ENCODE data around the gene POLR1G. TPM values are rescaled to one million over a fixed set of nuclear protein-coding genes. Genes with fewer than 3 reads are reported as not detected.
"Not testable (repeated sequence)": the region's sequence is repeated elsewhere in the genome, so short reads cannot be mapped to it uniquely, and the experiment has no call there.

Gene POLR1G
- total and polyA plus RNA-seq, 4 donors, result 2.3 to 9.5 (median 8.8) TPM

DNA sequence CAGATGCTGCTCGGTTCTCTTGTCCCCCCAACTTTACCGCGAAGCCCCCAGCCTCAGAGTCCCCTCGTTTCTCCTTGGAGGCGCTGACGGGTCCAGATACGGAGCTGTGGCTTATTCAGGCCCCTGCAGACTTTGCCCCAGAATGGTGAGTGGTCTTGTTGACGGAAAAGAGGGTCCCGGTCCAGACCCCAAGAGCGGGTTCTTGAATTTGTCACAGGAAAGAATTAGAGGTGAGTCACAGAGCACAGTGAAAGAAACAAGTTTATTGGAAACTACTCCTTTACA is 589 bp downstream of the POLR1G start:
- Histone ChIP-seq H3K4me1 (ENCODE audit: control insufficient read depth, insufficient read depth, low read length) (peaks cover 33% of the 10 kb centered on the region), H3K4me3 (ENCODE audit: low read depth, low read length) (peak overlapping the region; percentile 85)
- DNase-seq (ENCODE audit: low read depth in 4 of 6, low spot score in 6 of 6), result no peak

DNA sequence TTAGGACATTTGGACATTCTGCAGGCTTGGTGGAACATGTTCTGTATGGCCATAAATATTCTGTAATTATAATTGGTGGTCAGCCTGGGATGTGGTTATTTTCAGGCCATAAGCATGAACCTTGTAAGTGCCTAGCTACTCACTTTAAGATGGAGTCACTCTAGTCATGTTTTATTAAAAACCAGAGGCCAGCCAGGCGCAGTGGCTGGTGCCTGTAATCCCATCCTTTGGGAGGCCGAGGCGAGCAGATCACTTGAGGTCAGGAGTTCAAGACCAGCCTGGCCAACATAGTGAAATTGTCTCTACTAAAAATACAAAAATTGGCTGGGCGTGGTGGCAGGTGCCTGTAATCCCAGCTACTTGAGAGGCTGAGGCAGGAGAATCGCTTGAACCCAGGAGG is 1.1 kb downstream of the POLR1G start:
- WGBS (ENCODE audit: insufficient coverage), result 80% methylated on average over 5 of the region's 5 CpGs
- Histone ChIP-seq H3K27me3 (ENCODE audit: control insufficient read depth, insufficient read depth, low read length) (peaks cover 33% of the 10 kb centered on the region), H3K4me1 (ENCODE audit: control insufficient read depth, insufficient read depth, low read length) (peaks cover 33% of the 10 kb centered on the region), H3K36me3 (ENCODE audit: control insufficient read depth, insufficient read depth, low read length) (peaks cover 32% of the 10 kb centered on the region)
- not testable (repeated sequence) for H3K4me3 ChIP-seq (ENCODE audit: low read depth, low read length); DNase-seq (ENCODE audit: low read depth in 4 of 6, low spot score in 6 of 6); H3K9me3 ChIP-seq (ENCODE audit: control insufficient read depth, insufficient read depth, low read length); H3K27ac ChIP-seq (ENCODE audit: low read depth, low read length)

More for the DNA sequence above, 589 bp downstream of the POLR1G start:
- Histone ChIP-seq H3K36me3 (ENCODE audit: control insufficient read depth, insufficient read depth, low read length) (peaks cover 29% of the 10 kb centered on the region), H3K9me3 (ENCODE audit: control insufficient read depth, insufficient read depth, low read length) (no peaks in the 10 kb centered on the region), H3K27ac (ENCODE audit: low read depth, low read length) (no peak overlapping the region), H3K27me3 (ENCODE audit: control insufficient read depth, insufficient read depth, low read length) (peaks cover 38% of the 10 kb centered on the region)
- WGBS (ENCODE audit: insufficient coverage), result 0% methylated on average over 9 of the region's 10 CpGs

- peaks cover 36% of the 10 kb centered on the region for H3K36me3 ChIP-seq (ENCODE audit: control insufficient read depth, insufficient read depth, low read length)
- no peak overlapping the region for H3K27ac ChIP-seq (ENCODE audit: low read depth, low read length)
- H3K27me3 ChIP-seq (ENCODE audit: control insufficient read depth, insufficient read depth, low read length), result peaks cover 27% of the 10 kb centered on the region
- no peak overlapping the region for H3K4me3 ChIP-seq (ENCODE audit: low read depth, low read length)
- WGBS (ENCODE audit: insufficient coverage), result 87% methylated on average over 8 of the region's 8 CpGs
- no peaks in the 10 kb centered on the region for H3K9me3 ChIP-seq (ENCODE audit: control insufficient read depth, insufficient read depth, low read length)
- DNase-seq (ENCODE audit: low read depth in 4 of 6, low spot score in 6 of 6), result no peak
- H3K4me1 ChIP-seq (ENCODE audit: control insufficient read depth, insufficient read depth, low read length), result peaks cover 33% of the 10 kb centered on the region
These were observed 1.7 kb downstream of the POLR1G start for GRCh38 chr19:45408121-45408520.

GRCh38 chr19:45408830-45409556 is 2.5 kb downstream of the POLR1G start:
- Histone ChIP-seq H3K36me3 (ENCODE audit: control insufficient read depth, insufficient read depth, low read length) (peaks cover 45% of the 10 kb centered on the region), H3K27me3 (ENCODE audit: control insufficient read depth, insufficient read depth, low read length) (peaks cover 19% of the 10 kb centered on the region), H3K4me3 (ENCODE audit: low read depth, low read length) (no peak overlapping the region), H3K27ac (ENCODE audit: low read depth, low read length) (no peak overlapping the region), H3K9me3 (ENCODE audit: control insufficient read depth, insufficient read depth, low read length) (no peaks in the 10 kb centered on the region), H3K4me1 (ENCODE audit: control insufficient read depth, insufficient read depth, low read length) (peaks cover 33% of the 10 kb centered on the region)
- no peak for DNase-seq (ENCODE audit: low read depth in 4 of 6, low spot score in 6 of 6)
- 87% methylated on average over 13 of the region's 15 CpGs for WGBS (ENCODE audit: insufficient coverage)

DNA sequence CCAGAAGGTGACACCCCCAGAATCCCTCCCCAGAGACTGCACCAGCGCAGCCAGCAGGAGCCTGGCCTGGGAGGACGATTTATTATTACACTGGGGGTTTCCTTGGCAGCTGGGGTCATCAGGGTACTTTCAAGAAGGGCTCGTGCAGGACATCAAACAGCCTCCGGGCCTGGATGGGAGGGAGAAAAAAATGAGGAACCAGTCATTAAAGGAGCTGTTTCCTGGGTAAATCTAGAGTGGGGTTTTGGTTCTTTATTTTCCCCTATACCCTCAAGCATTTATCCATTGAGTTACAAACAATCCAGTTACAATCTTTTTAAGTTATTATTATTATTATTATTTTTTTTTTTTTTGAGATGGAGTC is 3.1 kb downstream of the POLR1G start:
- Histone ChIP-seq H3K9me3 (ENCODE audit: control insufficient read depth, insufficient read depth, low read length) (no peaks in the 10 kb centered on the region), H3K36me3 (ENCODE audit: control insufficient read depth, insufficient read depth, low read length) (peaks cover 50% of the 10 kb centered on the region), H3K4me3 (ENCODE audit: low read depth, low read length) (no peak overlapping the region), H3K4me1 (ENCODE audit: control insufficient read depth, insufficient read depth, low read length) (peaks cover 28% of the 10 kb centered on the region), H3K27ac (ENCODE audit: low read depth, low read length) (no peak overlapping the region), H3K27me3 (ENCODE audit: control insufficient read depth, insufficient read depth, low read length) (peaks cover 13% of the 10 kb centered on the region)
- WGBS (ENCODE audit: insufficient coverage), result no CpG with 5 or more reads among the region's 4 CpGs
- no peak for DNase-seq (ENCODE audit: low read depth in 4 of 6, low spot score in 6 of 6)

DNA sequence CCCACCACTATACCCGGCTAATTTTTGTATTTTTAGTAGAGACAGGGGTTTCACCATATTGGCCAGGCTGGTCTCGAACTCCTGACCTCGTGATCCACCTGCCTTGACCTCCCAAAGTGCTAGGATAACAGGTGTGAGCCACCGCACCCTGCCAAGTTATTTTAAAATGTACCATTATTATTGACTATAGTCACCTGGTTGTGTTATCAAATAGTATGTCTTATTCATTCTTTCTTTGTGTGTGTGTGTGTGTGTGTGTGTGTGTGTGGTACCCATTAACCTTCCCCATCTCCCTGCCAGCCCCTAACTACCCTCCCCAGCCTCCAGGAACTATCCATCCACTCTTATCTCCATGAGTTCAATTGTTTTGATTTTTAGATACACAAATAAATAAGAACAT is 3.9 kb downstream of the POLR1G start:
- H3K27ac ChIP-seq (ENCODE audit: low read depth, low read length); H3K9me3 ChIP-seq (ENCODE audit: control insufficient read depth, insufficient read depth, low read length); DNase-seq (ENCODE audit: low read depth in 4 of 6, low spot score in 6 of 6); H3K4me3 ChIP-seq (ENCODE audit: low read depth, low read length); H3K27me3 ChIP-seq (ENCODE audit: control insufficient read depth, insufficient read depth, low read length): not testable (repeated sequence)
- peaks cover 56% of the 10 kb centered on the region for H3K36me3 ChIP-seq (ENCODE audit: control insufficient read depth, insufficient read depth, low read length)
- WGBS (ENCODE audit: insufficient coverage), result 93% methylated on average over 3 of the region's 4 CpGs
- peaks cover 20% of the 10 kb centered on the region for H3K4me1 ChIP-seq (ENCODE audit: control insufficient read depth, insufficient read depth, low read length)

DNA sequence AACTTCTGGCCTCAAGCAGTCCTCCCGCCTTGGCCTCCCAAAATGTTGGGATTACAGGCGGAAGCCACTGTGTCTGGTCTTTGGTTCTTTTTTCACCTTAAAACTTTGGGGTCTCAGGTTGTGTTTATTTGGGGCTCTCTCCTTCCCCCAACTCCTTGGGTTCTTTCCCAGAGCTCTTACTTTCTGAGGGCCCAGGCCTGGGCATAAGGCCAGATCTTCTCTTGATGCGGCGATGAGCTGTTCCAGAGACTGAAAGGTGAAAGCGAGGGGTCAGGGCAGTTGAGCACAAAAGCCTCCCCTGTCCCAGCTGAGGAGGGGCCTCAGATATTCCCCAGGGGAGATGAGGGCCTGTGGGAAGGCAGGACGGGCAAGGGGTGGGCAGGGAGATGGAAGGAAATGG is 7.1 kb downstream of the POLR1G start:
- Histone ChIP-seq H3K36me3 (ENCODE audit: control insufficient read depth, insufficient read depth, low read length) (peaks cover 80% of the 10 kb centered on the region), H3K4me1 (ENCODE audit: control insufficient read depth, insufficient read depth, low read length) (no peaks in the 10 kb centered on the region), H3K9me3 (ENCODE audit: control insufficient read depth, insufficient read depth, low read length) (no peaks in the 10 kb centered on the region), H3K4me3 (ENCODE audit: low read depth, low read length) (no peak overlapping the region), H3K27me3 (ENCODE audit: control insufficient read depth, insufficient read depth, low read length) (no peaks in the 10 kb centered on the region), H3K27ac (ENCODE audit: low read depth, low read length) (no peak overlapping the region)
- DNase-seq (ENCODE audit: low read depth in 4 of 6, low spot score in 6 of 6), result no peak
- 78% methylated on average over 6 of the region's 6 CpGs for WGBS (ENCODE audit: insufficient coverage)

- no peak for DNase-seq (ENCODE audit: low read depth in 4 of 6, low spot score in 6 of 6)
- Histone ChIP-seq H3K27me3 (ENCODE audit: control insufficient read depth, insufficient read depth, low read length) (no peaks in the 10 kb centered on the region), H3K9me3 (ENCODE audit: control insufficient read depth, insufficient read depth, low read length) (no peaks in the 10 kb centered on the region), H3K27ac (ENCODE audit: low read depth, low read length) (no peak overlapping the region), H3K4me3 (ENCODE audit: low read depth, low read length) (no peak overlapping the region), H3K36me3 (ENCODE audit: control insufficient read depth, insufficient read depth, low read length) (peaks cover 80% of the 10 kb centered on the region), H3K4me1 (ENCODE audit: control insufficient read depth, insufficient read depth, low read length) (no peaks in the 10 kb centered on the region)
- 97% methylated on average over 8 of the region's 8 CpGs for WGBS (ENCODE audit: insufficient coverage)
These were observed 8.0 kb downstream of the POLR1G start for GRCh38 chr19:45414468-45414867.

- Histone ChIP-seq H3K27ac (ENCODE audit: low read depth, low read length) (no peak overlapping the region), H3K9me3 (ENCODE audit: control insufficient read depth, insufficient read depth, low read length) (no peaks in the 10 kb centered on the region), H3K4me3 (ENCODE audit: low read depth, low read length) (no peak overlapping the region), H3K27me3 (ENCODE audit: control insufficient read depth, insufficient read depth, low read length) (no peaks in the 10 kb centered on the region), H3K36me3 (ENCODE audit: control insufficient read depth, insufficient read depth, low read length) (peaks cover 89% of the 10 kb centered on the region), H3K4me1 (ENCODE audit: control insufficient read depth, insufficient read depth, low read length) (peaks cover 6% of the 10 kb centered on the region)
- no peak for DNase-seq (ENCODE audit: low read depth in 4 of 6, low spot score in 6 of 6)
- WGBS (ENCODE audit: insufficient coverage), result 94% methylated on average over 4 of the region's 4 CpGs
These were observed 10.7 kb downstream of the POLR1G start for GRCh38 chr19:45417151-45417550.

DNA sequence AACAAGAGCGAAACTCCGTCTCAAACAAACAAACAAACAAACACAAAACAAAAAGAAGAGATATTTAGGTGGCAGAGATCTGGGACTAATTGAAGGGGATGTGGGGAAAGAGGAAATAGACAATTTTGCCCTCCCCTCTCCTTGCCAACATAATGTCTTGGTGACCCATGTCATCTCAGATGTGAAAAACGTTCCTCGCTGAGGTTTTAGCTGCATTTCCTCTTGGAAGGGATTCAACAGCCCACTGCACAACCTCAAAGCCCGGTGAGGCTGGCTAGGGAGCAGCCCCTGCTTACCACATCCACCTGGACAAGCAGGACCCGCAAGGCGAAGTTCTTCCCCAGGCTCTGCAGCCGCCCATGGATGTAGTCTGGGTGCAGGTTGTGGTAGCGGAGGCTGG is 12.4 kb downstream of the POLR1G start:
- no peak overlapping the region for H3K4me3 ChIP-seq (ENCODE audit: low read depth, low read length)
- H3K27me3 ChIP-seq (ENCODE audit: control insufficient read depth, insufficient read depth, low read length), result no peaks in the 10 kb centered on the region
- DNase-seq (ENCODE audit: low read depth in 4 of 6, low spot score in 6 of 6), result no peak
- H3K4me1 ChIP-seq (ENCODE audit: control insufficient read depth, insufficient read depth, low read length), result peaks cover 19% of the 10 kb centered on the region
- no peaks in the 10 kb centered on the region for H3K9me3 ChIP-seq (ENCODE audit: control insufficient read depth, insufficient read depth, low read length)
- no peak overlapping the region for H3K27ac ChIP-seq (ENCODE audit: low read depth, low read length)
- 97% methylated on average over 6 of the region's 9 CpGs for WGBS (ENCODE audit: insufficient coverage)
- peaks cover 80% of the 10 kb centered on the region for H3K36me3 ChIP-seq (ENCODE audit: control insufficient read depth, insufficient read depth, low read length)

Data from spinal cord (tissue), 10 donors.